Transverse colon (tissue), 4 donors: ENCODE results near the gene LRP11. TPM values are rescaled to one million over a fixed set of nuclear protein-coding genes. Genes with fewer than 3 reads are reported as not detected.
"Not testable (repeated sequence)": the region's sequence is repeated elsewhere in the genome, so short reads cannot be mapped to it uniquely, and the experiment has no call there.

Source experiments
- DNase-seq: peaks from one replicate; pipeline ENCODE4 v3.0.0-alpha.2; 2019
- H3K27ac ChIP-seq, 4 donors: fragments of 200-600 bp; sonication (generic); 2 replicates each; pipeline ENCODE4 v1.5.1; 2016 to 2018; ENCODE audit warnings: inconsistent platforms in 4 of 4
- H3K27me3 ChIP-seq: fragments of 200-600 bp; sonication (generic); 2 replicates; pipeline ENCODE4 v1.5.1; 2017; ENCODE audit warnings: inconsistent platforms
- H3K36me3 ChIP-seq, 4 donors: fragments of 200-600 bp; sonication (generic); 2 replicates each; pipeline ENCODE4 v1.5.1; 2017 to 2019; ENCODE audit warnings: inconsistent platforms in 4 of 4
- H3K4me1 ChIP-seq, 4 donors: fragments of 200-600 bp; sonication (generic); 2 replicates each; pipeline ENCODE4 v1.5.1; 2017 to 2020; ENCODE audit warnings: inconsistent platforms in 4 of 4
- H3K4me3 ChIP-seq, 4 donors: fragments of 200-600 bp; sonication (generic); 1 replicate in 1 of 4; 2 replicates in 3 of 4; pipeline versions ENCODE4 v1.5.1 to v1.6.1; 2017 to 2019; ENCODE audit warnings: inconsistent platforms in 4 of 4
- H3K9me3 ChIP-seq, 2 donors: fragments of 200-600 bp; sonication (generic); 2 replicates each; pipeline ENCODE4 v1.5.1; 2017 to 2019; ENCODE audit warnings: inconsistent platforms in 2 of 2
- EP300 ChIP-seq: sonication (generic); formaldehyde crosslinking; IDR thresholded peaks from one replicate; pipeline ENCODE4 v1.6.1; 2017; ENCODE audit warnings: antibody characterized with exemption, low read depth
- POLR2A ChIP-seq: fragments of 450-650 bp; IDR thresholded peaks from one replicate; pipeline ENCODE4 v1.6.1; 2016; ENCODE audit warnings: antibody characterized with exemption, mild to moderate bottlenecking, moderate library complexity
- POLR2AphosphoS5 ChIP-seq, 3 donors: sonication (generic); formaldehyde crosslinking; IDR thresholded peaks; one replicate each; pipeline ENCODE4 v1.6.1; 2016; ENCODE audit warnings: antibody characterized with exemption in 3 of 3
- WGBS, 2 donors: methylation state at CpG; one replicate each; pipeline ENCODE4 v1.1.5; 2018; ENCODE audit warnings: low coverage in 1 of 2; 5-methylcytosine and 5-hydroxymethylcytosine counted together
- in situ Hi-C, 4 donors: fragments of 200-750 bp; cut with MboI; loops; one replicate each; pipeline versions ENCODE4 v1.15.0 to v1.15.1; 2017; ENCODE audit warnings: low sequenced_read_pairs in 3 of 4, low pct_ligation_motif_present in 1 of 4, low pct_unique_long_range_greater_than_20kb in 1 of 4
- intact Hi-C: fragments of 100-400 bp; cut with DNase I; formaldehyde crosslinking; loops from one replicate; pipeline ENCODE4 v1.15.1; 2023; ENCODE audit warnings: low total_unique reads
- total RNA-seq, 4 donors: library from RNA; depleted of rRNA; stranded (reverse); fragments of >200 nt; gene quantifications; one replicate each; pipeline ENCODE4 v1.1.0, GENCODE V29; 2016
- TF ChIP-seq, protein P1 (sequence below), 5 experiments: fragments of 200-600 bp in 3 of 5; fragments of 450-650 bp in 2 of 5; sonication (generic) in 3 of 5; IDR thresholded peaks; 1 replicate in 2 of 5; 2 replicates in 3 of 5; pipeline ENCODE4 v1.5.1; 2016 to 2017; ENCODE audit warnings: antibody characterized with exemption in 5 of 5, inconsistent platforms in 3 of 5, mild to moderate bottlenecking in 2 of 5, moderate library complexity in 1 of 5

Gene LRP11
- total RNA-seq, 4 donors from 2014 or later: 2.2 to 50.5 (median 21.2) TPM

DNA sequence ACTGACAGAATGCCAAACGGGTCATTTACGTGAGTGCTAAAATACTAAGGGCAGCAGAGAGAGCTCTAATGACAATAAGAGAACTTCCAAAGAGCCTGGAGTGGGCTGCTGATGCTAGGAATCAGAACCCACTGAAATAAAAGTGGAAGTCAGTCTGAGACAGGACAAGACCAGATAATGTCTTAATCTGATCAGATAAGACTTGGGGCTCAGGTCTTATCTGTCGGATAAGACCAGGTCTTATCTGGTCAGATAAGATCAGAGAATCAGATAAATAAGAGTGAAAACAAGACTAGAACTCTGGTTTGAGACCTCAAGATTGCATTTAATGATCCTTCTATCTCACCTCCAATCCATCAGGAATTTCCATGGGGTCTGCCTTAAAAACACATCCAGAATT lies 18.6 kb downstream of the LRP11 start:
- no peak for DNase-seq
- Histone ChIP-seq H3K27ac (no peak overlapping the region), H3K36me3 (no peaks in the 10 kb centered on the region), H3K4me3 (no peak overlapping the region), H3K27me3 (no peaks in the 10 kb centered on the region), H3K9me3 (no peaks in the 10 kb centered on the region), H3K4me1 (peaks cover 4 to 19% (median 12%) of the 10 kb centered on the region in 4 donors)
- 55 to 78% methylated on average over 1 to 2 of the region's 3 CpGs for WGBS, 2 donors
- in situ Hi-C loops (loop anchor here in 3 of 4 donors (10.0 to 25.0 kb wide), 2 partner anchors 79 to 167 kb away; partner anchors contain the start of gene RAET1G (in 1 of the 3)), intact Hi-C loops (no loop called here)
- TF ChIP-seq EP300: no peak
- TF ChIP-seq, protein P1, sequence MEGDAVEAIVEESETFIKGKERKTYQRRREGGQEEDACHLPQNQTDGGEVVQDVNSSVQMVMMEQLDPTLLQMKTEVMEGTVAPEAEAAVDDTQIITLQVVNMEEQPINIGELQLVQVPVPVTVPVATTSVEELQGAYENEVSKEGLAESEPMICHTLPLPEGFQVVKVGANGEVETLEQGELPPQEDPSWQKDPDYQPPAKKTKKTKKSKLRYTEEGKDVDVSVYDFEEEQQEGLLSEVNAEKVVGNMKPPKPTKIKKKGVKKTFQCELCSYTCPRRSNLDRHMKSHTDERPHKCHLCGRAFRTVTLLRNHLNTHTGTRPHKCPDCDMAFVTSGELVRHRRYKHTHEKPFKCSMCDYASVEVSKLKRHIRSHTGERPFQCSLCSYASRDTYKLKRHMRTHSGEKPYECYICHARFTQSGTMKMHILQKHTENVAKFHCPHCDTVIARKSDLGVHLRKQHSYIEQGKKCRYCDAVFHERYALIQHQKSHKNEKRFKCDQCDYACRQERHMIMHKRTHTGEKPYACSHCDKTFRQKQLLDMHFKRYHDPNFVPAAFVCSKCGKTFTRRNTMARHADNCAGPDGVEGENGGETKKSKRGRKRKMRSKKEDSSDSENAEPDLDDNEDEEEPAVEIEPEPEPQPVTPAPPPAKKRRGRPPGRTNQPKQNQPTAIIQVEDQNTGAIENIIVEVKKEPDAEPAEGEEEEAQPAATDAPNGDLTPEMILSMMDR (IDR thresholded peaks at IDR 0.05): no peak
- no peak for TF ChIP-seq POLR2AphosphoS5 (IDR thresholded peaks at IDR 0.05)
- TF ChIP-seq POLR2A: no peak

DNA sequence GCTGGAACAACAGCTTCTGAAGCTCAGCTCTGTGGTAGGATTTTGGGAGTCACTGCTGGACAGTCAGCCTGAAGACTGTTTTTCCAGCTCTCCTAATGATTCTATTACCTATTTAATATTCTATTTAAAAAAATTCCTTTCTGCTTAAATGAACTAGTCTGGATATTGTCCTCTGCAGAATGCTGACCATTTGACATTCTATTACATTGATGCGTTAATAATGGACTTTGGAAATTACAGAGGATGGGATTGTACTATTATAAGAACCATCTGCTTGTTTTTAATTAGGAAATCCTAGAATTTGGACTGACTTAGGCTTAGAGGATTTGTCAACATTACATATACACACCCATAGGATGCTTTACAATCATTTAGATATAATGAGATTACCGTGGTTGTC lies 19.7 kb downstream of the LRP11 start:
- H3K27me3 ChIP-seq: no peaks in the 10 kb centered on the region
- no peak for DNase-seq
- H3K9me3 ChIP-seq: no peaks in the 10 kb centered on the region
- H3K4me1 ChIP-seq: peaks cover 4 to 27% (median 16%) of the 10 kb centered on the region in 4 donors
- intact Hi-C loops (no loop called here), in situ Hi-C loops (loop anchor here (5.0 to 25.0 kb wide), 3 partner anchors 78 to 168 kb away; partner anchors contain the start of gene RAET1G (in 2 of the 4))
- no peak overlapping the region for H3K27ac ChIP-seq
- WGBS, 2 donors: 91 to 92% methylated on average over 2 of the region's 2 CpGs
- H3K36me3 ChIP-seq: no peaks in the 10 kb centered on the region
- TF ChIP-seq EP300: no peak
- no peak overlapping the region for H3K4me3 ChIP-seq

DNA sequence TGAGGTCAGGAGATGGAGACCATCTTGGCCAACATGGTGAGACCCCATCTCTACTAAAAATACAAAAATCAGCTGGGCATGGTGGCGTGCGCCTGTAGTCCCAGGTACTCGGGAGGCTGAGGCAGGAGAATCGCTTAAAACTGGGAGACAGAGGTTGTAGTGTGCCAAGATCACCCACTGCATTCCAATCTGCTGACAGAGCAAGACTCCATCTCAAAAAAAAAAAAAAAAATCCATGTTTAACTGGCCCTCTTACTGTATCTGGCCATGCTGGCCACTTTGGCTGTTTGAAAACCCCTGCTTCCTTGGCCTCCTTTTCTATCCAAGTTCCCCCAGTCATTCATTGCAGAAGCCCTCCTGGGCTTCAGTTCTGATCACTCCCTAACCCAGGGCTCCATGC lies 20.1 kb downstream of the LRP11 start:
- H3K36me3 ChIP-seq, intact Hi-C loops, H3K27ac ChIP-seq, H3K4me3 ChIP-seq, H3K27me3 ChIP-seq, DNase-seq, H3K9me3 ChIP-seq: not testable (repeated sequence)
- 91% methylated on average over 4 of the region's 4 CpGs; no CpG with 5 or more reads in 1 of the 2 donors for WGBS, 2 donors
- H3K4me1 ChIP-seq: peaks cover 4 to 27% (median 16%) of the 10 kb centered on the region in 4 donors
- in situ Hi-C loops: loop anchor here (5.0 to 25.0 kb wide), 3 partner anchors 78 to 168 kb away; partner anchors contain the start of gene RAET1G (in 2 of the 4)

DNA sequence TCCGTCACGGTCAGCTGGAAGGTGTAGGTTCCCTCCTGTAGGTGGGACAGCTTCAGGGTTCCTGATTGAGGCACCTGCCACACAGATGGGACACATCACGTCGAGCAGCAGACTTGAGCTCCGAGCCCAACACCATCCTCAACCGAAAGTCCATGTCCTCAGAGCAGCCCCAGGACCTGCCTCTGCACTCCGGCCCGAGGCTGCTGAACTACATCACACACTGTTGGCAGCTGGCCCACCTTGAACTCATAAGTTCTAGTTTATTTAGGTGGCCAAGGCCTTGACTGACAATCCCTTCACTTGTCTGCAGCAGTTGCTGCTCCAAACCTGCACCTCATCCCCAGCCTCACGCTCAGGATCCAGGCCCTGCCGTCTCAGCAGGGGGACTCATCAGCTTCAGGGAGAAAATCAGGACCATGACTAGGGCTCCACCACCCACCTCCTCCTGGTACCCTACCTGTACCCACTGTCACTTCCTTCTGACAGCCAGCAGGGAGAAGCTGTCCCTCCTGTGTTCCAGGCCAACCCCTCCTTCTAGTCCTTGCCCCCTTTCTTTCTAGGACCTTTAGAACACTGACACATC lies 21.0 kb downstream of the LRP11 start:
- WGBS, 2 donors: 75 to 92% methylated on average over 2 to 10 of the region's 10 CpGs
- in situ Hi-C loops: loop anchor here (5.0 to 25.0 kb wide), 3 partner anchors 79 to 169 kb away; partner anchors contain the start of gene RAET1G (in 2 of the 4)

DNA sequence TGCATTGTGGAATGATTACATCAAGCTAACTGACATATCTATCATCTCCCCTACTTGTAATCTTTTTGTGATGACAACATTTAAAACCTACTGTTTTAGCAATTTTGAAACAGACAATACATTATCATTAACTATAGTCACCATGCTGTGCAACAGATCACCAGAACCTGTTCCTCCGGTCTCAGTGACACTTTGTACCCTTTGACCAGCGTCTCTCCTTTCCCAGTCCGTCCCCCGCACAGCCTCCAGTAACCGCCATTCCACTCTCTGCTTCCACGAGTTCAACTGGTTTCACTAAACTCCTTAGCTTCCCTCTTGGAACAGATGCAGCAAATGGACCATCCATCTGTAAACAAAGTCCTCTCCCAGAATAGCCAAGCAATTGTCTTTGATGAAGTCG lies 21.8 kb downstream of the LRP11 start:
- in situ Hi-C loops (loop anchor here (5.0 to 25.0 kb wide), 3 partner anchors 80 to 170 kb away; partner anchors contain the start of gene RAET1G (in 2 of the 4)), intact Hi-C loops (no loop called here)
- H3K36me3 ChIP-seq: no peaks in the 10 kb centered on the region
- no peaks in the 10 kb centered on the region for H3K9me3 ChIP-seq
- WGBS, 2 donors: 76 to 79% methylated on average over 6 to 7 of the region's 7 CpGs
- no peak overlapping the region for H3K4me3 ChIP-seq
- no peak for TF ChIP-seq POLR2A
- TF ChIP-seq POLR2AphosphoS5 (IDR thresholded peaks at IDR 0.05): no peak
- TF ChIP-seq, protein P1 (IDR thresholded peaks at IDR 0.05): no peak
- no peak for TF ChIP-seq EP300
- no peaks in the 10 kb centered on the region for H3K27me3 ChIP-seq
- no peak for DNase-seq
- peaks cover 3 to 20% (median 15%) of the 10 kb centered on the region in 4 donors for H3K4me1 ChIP-seq
- no peak overlapping the region for H3K27ac ChIP-seq

More for the DNA sequence above, 21.0 kb downstream of the LRP11 start:
- intact Hi-C loops: no loop called here
- H3K4me1 ChIP-seq: peaks cover 4 to 27% (median 16%) of the 10 kb centered on the region in 4 donors
- no peaks in the 10 kb centered on the region for H3K9me3 ChIP-seq
- H3K4me3 ChIP-seq: no peak overlapping the region
- no peak overlapping the region for H3K27ac ChIP-seq
- TF ChIP-seq POLR2A (no peak), EP300 (no peak), POLR2AphosphoS5 (IDR thresholded peaks at IDR 0.05) (no peak)
- TF ChIP-seq, protein P1 (IDR thresholded peaks at IDR 0.05): no peak
- H3K27me3 ChIP-seq: no peaks in the 10 kb centered on the region
- no peak for DNase-seq
- H3K36me3 ChIP-seq: no peaks in the 10 kb centered on the region
